ENCODE data around the gene C8A.

Gene C8A

GRCh38 chr1:56929492-56929891 is 74.9 kb downstream of the C8A start:
- DNase-seq: no peak

GRCh38 chr1:56931211-56931610 is 76.6 kb downstream of the C8A start:
- DNase-seq: no peak

GRCh38 chr1:56931686-56932085 is 77.1 kb downstream of the C8A start:
- no peak for DNase-seq

- no peak for DNase-seq
Measured at GRCh38 chr1:56933161-56933560, 78.6 kb downstream of the C8A start.

- DNase-seq: no peak
Measured at GRCh38 chr1:56933606-56934005, 79.0 kb downstream of the C8A start.

GRCh38 chr1:56934430-56935060 is 79.9 kb downstream of the C8A start:
- DNase-seq: no peak

- no peak for DNase-seq
Measured at GRCh38 chr1:56938646-56939045, 84.0 kb downstream of the C8A start.

GRCh38 chr1:56939209-56939608 is 84.6 kb downstream of the C8A start:
- DNase-seq: no peak

GRCh38 chr1:56940039-56940438 is 85.4 kb downstream of the C8A start:
- DNase-seq: no peak

- no peak for DNase-seq
Measured at GRCh38 chr1:56948403-56949023, 93.9 kb downstream of the C8A start.

- no peak for DNase-seq
Measured at GRCh38 chr1:56952501-56952900, 97.9 kb downstream of the C8A start.

- no peak for DNase-seq
Measured at GRCh38 chr1:56953386-56953785, 98.8 kb downstream of the C8A start.

- DNase-seq: no peak
Measured at GRCh38 chr1:56954664-56955063, 100.1 kb downstream of the C8A start.

- DNase-seq: no peak
Measured at GRCh38 chr1:56957931-56958330, 103.3 kb downstream of the C8A start.

GRCh38 chr1:56958526-56958925 is 103.9 kb downstream of the C8A start:
- no peak for DNase-seq

GRCh38 chr1:56961426-56961825 is 106.8 kb downstream of the C8A start:
- no peak for DNase-seq

GRCh38 chr1:56963667-56964066 is 109.1 kb downstream of the C8A start:
- no peak for DNase-seq

GRCh38 chr1:56964349-56965017 is 109.9 kb downstream of the C8A start:
- DNase-seq: no peak

- DNase-seq: no peak
Measured at GRCh38 chr1:56965191-56965590, 110.6 kb downstream of the C8A start.

GRCh38 chr1:56965916-56966697 is 111.5 kb downstream of the C8A start, which contains the start of gene C8B:
Gene C8B, minus strand, starts transcription at chr1:56966015. Its CDS starts 67 bp downstream, at chr1:56965948.
- no peak for DNase-seq

- no peak for DNase-seq
Measured at GRCh38 chr1:56966698-56966999, 112.1 kb downstream of the C8A start.

GRCh38 chr1:56967355-56967754 is 112.8 kb downstream of the C8A start:
- no peak for DNase-seq
